HG03025 (cell line): ENCODE measurements around the gene MIA3.
"Not testable (repeated sequence)": the region's sequence is repeated elsewhere in the genome, so short reads cannot be mapped to it uniquely, and the experiment has no call there.

Experiments
- ATAC-seq: cut with Tn5 transposase; IDR thresholded peaks from one replicate; pipeline ENCODE4 v1.9.1; 2021; ENCODE audit warnings: mild to moderate bottlenecking, moderate library complexity; ENCODE audit not compliant: unreplicated experiment, low FRiP score

Gene MIA3

DNA sequence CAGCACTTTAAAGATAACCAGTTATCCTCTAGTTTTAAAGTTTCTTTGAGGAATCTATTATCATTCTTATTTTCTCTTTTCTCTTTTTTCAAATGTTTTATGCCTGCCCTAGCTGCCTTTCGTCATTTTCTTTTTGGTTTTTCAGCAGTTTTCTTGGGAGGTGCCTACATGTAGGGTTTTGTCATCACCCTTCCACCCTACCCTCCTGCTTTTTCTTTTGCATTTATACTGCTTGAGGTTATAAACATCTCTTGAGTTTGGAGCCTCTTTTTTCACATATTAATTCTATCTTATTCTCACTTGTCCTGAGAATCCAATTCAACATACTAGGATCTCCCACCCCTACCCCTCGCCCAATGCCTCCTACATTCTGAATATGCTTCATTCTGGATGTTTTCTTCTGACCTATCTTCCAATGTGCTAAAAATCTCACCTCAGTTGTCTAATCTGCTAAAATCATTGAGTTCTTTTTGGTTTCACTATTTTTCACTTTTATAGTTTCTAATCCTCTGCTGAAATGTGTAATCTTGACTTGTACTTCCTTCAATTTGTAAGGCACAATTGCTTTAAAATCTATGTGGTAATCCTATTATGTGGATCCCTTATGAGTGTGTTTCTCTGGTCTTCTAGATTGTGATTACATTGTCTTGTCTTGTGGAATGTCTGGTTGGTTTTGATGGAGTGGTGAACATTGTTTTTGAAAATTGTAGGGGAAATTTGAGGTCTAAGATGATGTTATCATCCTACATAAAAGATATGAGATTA, 38.7 kb downstream of the MIA3 start:
- no peak for ATAC-seq

DNA sequence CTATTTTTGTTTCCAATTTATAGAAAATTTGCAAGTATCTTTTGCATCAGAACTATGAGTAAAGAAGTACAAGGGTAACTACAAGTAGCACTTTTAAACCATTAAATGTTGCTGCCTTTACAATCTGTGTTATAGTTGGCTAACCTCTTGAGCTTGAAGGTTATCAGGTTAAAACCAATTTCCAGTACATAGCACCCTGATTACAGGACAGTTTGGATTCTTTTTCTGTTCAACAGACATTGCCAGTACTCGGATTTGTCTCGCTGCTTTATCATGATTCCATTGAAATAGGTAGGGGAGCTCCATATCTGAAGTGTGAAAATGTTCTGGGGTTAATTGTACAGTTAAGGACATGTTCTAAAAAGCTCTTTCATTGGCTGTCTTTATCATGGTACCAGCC, 40.0 kb downstream of the MIA3 start:
- ATAC-seq, result no peak

DNA sequence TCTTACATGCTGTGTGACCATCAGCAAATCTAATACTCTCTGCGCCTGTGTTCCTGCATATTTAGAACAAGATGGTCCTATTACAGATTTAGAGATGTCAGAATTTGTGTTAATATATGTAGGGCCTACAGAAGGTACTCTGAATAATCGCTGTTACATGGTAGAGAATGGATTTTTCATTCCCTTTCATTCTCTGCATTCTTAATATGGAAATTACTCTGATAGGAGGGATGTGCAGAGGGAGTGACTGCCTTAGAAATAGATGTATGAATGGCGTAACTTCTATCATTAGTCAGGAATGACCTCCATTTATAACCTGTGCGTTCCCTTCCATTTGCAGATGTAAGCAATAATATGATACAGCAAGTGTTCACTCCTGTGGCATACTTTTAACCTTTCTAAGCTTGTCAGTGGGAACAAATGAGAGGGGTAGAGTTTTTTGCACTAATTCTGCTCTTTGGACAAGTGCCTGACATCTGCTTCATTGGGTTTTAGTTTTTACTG, 45.6 kb downstream of the MIA3 start:
- no peak for ATAC-seq

DNA sequence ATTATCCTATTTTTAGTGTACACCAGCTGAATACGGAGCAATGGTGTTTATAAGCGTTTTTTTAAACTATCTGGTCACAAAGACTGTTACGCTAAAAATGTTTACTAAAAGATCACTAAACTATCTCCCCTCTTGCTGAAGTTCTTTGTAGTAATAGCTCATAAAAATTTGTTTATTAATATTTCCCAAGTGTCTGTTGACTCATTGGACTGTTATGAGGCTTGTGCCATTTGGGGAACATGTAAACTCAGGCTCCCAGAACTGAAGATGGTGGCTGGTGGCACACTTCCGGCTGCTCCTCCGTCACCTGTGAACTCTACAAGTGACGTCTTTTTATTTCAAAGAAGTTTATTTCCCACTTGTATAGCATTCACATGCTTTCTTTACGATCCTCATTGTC, 48.1 kb downstream of the MIA3 start:
- no peak for ATAC-seq

DNA sequence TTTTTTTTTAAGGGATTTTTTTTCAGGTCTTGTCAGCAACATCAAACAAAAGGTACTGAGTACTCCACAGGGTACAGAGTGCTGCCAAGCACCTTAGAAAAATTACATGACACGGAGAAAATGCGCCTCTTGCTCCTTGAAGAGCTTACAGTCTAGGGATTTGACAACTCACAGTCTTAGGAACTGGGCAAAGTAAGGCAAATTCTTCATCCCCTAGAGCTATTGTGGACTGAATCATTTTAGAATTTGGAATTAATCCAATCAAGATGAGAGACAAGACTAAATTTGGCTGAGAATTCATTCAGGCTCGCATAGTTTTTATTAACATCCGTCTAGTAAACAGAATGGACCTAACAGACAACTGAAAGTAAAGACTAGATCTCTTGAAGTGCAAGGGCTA, 50.3 kb downstream of the MIA3 start:
- not testable (repeated sequence) for ATAC-seq

DNA sequence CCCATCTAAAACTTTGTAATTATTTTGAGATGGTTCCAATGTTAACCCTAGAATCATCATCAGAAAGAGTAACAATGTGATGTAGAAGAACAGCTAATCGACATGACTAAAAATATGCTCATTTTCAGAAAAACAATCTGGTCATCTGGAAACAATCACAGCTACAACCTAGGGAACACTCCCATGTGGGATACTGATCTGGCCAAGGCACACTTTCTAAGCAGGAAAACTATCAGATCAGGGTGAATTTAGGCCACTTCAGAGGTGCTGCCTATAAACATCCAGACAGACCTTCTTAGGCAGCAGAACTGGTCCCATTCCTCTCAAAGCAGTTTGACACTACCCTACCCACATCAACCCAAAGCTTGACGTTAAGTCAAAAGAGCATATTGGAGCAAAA, 51.2 kb downstream of the MIA3 start:
- ATAC-seq, result not testable (repeated sequence)

DNA sequence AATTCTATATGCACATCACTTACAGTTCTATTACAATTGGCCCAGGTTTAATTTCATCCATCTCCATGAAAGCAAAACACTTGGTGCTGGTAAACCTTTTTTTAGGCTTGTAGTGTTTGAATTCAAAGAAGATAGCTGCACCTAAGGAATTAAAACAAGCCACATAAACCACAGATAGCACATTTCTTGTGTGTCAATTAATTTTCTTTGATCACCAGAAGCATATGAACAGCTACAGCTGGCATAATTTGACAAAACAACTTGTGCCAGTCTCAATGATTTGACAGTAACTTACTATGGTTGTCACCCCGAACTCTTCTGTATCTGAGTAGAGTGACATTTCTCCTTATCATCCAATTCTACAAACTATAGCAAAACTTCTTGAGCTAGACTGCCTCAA, 52.2 kb downstream of the MIA3 start:
- ATAC-seq, result no peak

DNA sequence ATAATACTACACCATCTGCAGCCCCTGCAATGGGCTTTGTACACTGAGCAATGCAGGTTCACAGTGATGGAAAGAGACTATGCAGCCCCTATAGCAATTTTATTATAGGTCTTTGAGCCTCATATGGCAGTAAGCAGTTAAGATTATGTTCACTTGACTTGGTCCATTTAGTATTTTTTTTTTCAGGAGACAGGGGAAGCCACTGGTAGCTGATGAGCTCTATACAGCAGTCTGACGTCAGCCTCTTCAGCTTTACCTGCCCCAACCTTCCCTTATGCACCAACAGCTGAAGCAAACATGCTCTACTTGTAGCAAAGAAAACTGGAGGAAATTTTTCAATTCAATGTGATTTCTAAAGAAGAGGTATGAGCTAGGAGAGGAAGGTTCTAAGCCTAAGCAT, 62.2 kb downstream of the MIA3 start:
- ATAC-seq, result no peak

DNA sequence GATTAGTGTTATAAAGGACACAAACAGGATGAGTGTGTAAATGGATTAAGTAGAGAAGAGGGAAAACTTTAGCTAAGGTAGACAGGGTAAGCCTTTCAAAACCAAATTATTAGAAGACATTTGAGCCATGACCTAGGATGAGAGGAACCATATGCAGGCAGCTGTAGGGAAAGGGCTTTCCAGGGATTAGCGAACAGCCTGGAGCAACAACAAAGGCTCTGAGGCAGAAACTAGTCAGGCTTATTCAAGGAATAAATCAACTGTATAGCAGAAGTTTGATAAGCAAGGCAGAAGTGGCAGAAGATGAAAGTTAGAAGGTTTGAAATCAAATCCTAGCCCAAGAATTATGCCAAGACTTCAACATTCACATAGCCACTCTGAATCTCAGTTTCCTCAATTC, 73.1 kb downstream of the MIA3 start:
- no peak for ATAC-seq

DNA sequence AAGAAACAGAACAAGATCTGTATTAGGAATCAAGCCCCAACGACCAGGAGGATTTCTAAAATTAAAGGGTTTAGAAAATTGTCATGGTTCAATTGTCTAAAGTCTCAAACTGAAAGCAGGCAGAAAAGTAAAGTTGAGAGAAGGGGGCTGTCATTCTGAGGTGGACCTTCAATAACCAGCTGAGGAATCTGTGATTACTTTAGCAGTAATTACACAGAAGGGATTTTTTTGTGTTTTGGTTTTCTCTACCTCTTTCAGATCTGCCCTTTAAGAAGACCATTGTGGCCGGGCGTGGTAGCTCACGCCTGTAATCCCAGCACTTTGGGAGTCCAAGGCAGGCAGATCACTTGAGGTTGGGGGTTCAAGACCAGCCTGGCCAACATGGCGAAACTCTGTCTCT, 77.0 kb downstream of the MIA3 start:
- ATAC-seq, result no peak

DNA sequence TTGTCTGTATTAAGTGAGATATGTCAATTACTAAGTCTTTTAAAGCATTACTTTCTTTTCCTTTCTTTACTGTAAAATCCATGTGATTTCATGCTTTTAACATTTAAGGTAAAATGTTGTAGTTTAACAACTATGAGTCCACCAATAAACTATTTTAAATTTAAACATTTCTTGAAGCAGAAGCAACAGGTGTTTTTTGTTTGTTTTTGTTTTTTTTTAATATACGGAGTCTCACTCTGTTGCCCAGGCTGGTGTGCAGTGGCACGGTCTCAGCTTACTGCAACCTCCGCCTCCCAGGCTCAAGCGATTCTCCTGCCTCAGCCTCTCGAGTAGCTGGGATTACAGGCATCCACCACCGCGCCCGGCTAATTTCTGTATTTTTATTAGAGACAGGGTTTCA, 78.8 kb downstream of the MIA3 start:
- no peak for ATAC-seq

DNA sequence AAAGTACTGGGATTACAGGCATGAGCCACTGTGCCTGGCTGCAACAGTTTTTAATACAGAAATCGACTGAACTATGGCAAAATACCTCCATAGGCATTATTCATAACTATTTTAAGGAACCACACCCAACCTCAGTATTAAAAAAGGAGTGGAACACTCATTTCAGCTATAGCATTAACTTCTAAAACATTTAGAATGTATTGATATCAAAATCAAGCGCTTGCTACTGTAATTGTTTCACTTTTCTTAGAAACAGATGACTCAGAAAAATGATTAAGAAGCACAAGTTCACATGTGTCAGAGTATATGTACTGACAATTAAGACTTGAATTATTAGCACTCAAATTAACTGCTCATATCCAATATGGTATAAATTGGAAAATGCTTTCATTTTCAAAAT, 79.3 kb downstream of the MIA3 start:
- no peak for ATAC-seq

DNA sequence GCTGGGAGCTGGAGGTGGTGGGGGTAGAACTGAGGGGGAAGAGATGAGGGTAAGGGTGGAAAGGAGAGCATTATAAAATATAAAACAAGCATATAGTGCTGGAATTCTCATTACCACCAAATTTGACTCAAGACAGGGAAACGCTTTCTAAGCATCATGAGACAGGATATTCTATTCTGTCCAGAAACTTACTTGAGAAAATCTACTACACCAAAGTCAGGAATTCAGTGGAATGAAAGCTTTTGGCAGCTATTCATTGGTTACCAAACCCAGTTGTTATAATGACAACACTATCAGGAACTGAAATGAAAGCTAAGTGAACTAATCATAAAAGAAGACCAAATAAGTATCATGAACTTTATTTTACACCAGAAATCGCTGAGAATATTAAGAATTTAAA, 79.9 kb downstream of the MIA3 start:
- ATAC-seq, result no peak

DNA sequence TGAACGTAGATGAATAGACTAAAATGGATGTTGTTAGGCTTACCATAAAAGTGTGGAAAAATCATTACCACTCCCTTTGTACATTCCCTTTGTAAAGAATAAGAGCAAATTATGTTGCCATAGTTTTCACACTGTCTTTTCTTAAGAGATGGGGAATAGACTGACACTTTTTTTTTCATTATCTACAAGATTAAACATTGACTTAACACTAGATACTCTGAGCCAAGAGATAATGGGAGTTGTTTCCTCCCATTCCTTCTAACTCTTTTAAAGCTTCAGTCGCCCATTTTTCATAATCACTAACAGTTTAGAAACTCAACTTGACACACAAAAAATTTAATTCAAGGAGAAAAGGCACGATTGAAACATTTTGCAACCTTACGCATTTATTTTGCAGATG, 84.3 kb downstream of the MIA3 start:
- no peak for ATAC-seq

DNA sequence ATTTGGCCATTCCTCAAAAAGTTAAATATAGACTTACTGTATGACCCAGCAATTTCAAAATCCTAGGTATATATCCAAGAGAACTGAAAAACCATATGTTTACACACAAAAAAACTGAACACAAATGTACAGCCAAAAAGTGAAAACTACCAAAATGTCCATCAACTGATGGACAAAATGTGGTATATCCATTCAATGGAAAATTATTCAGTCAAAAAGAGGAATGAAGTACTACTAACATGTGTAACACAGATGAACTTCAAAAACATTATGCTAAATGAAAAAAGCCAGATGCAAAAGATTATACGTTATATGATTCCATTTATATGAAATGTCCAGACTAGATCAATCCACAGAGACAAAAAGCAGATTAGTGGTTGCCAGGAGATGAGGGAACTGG, 86.4 kb downstream of the MIA3 start:
- no peak for ATAC-seq

DNA sequence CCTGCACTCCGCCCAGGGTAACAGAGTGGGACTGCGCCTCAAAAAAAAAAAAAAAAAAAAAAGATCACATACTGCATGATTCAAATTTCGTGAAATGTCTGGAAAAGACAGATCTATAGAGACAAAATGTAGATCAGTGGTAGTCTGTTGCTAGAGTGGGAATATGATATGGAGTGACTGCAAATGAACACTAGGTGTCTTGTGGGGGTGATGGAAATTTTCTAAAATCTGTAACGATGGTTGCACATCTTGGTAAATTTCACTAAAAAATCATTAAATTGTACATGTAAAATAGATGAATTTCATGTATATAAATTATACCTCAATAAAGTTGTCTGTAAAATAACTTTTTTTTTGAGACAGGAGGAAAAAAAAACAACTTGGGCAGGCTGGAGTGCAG, 88.9 kb downstream of the MIA3 start:
- ATAC-seq, result no peak

DNA sequence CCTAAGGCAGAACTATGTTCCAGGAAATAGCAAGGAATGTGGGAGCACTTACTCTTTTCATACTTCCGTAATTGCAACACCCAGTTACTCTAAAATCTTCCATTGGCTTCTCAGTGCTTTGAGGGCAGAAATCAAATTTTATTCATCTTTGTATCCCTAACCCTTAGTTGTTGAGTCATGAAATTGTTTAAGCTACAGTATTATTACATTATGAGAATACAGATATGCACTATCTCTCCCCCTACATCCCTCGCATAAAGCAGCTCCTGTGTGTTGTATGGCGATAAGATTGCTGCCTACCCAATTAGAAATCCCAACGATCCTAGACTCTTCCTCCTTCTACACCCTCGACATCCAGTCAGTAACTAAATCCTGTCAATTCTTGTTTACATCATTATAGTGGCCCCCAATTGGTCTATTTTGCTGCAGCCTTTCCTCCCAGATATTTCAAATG, 91.8 kb downstream of the MIA3 start:
- no peak for ATAC-seq

DNA sequence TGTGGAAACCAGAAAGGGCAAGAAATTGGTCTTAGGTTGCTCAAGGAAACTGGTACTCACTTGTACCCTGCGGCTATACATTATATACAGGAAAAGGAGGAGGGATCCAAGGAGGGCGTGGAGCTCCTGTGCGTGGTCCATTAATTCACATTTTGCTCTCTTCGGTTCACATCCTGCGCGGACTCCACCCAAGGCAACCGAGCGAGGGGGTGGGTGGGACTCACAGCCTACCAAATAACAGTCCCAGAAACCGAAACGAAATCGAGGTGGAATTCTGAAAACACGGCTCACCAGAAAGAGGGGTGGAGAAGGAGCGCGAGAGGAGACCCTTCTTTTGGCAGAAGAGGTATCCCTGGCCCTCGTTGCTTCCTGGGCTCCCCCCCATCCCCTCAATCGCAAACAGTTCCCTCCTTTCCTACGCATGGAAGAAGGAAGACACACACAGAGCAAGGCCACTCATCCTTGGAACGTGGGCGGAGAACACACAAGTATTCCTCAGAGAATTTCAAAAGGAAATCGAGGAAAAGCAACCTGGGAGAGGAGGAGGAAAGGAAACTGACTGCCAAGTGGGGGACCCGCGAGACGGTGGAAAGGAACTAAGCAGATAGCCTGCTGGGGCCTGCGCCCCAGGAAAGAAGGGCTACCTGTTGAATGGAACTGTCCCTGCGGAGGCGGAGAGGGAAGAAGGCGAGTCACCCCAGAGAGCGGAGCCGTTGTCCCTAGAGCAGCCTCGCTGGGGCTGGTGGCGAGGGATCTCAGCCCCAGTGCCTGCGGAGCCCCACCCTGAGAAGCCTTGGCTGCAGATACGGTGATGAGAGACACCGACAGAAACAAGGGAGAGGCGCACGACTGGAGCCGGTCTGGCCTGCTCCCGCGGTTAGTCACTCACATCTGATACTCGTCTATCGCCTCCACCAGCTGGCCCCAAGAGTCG, 93.7 kb downstream of the MIA3 start:
- ATAC-seq, result peak; percentile 39

DNA sequence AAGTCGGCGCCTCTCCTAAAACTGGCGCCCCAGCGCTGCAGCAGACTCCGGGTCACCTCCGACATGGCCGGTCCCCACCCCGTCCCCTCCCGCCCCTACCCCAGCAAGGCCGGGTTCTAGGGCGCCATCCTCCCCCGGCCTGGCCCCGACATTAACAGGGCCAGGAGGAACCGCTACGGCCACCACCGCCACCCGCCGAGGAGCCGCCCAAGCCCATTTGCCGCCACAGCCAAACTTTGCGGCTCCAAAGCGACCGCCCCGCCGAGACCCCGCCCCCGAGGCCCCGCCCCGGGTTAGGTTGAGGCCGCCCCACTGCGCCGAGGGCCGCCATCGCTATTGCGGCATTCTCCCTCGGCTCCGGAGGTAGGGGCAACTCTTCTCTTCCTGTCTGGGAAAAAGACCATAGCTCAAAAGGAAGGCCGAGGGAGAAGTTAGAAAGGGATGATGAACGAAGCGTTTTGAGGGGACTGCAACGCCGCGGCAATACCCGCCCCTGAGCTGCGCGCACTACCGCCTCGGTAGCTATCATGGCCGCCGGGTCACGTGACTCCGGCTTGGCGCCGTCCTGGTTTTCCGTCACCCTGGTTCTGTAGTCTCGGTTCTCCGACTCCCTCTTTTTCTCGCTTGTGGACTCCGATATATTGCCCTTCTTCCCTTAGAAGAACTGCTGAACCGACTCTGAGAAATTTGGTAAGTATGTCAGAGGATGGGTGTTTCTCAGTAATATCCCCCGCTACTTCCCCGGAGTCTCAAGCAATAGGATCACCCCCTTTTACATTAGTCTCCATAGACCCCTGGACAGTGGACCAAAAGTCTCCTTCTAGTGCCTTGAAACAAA, 94.6 kb downstream of the MIA3 start, which contains the start of the genes AIDA and BROX:
Gene AIDA (minus strand): TSS at position 239 of the 838 bp plus-strand sequence. CDS start 174 bp downstream, at position 65.
Gene BROX (plus strand): TSS at position 312 of the 838 bp plus-strand sequence. CDS start 3,136 bp downstream, outside the sequence.
- peak; percentile 81 for ATAC-seq
